Stimulated activated CD8-positive, alpha-beta memory T cell treated with anti-CD3 and anti-CD28 coated beads, Interleukin-2, amount 100 ng/mL, for 48 hours (primary cell): ENCODE results near the gene EPHA7.

Experiments used
- DNase-seq, 2 donors: peaks; one replicate each; pipeline ENCODE4 v3.0.0-alpha.2; 2020; ENCODE audit warnings: low read depth in 2 of 2

Gene EPHA7

DNA sequence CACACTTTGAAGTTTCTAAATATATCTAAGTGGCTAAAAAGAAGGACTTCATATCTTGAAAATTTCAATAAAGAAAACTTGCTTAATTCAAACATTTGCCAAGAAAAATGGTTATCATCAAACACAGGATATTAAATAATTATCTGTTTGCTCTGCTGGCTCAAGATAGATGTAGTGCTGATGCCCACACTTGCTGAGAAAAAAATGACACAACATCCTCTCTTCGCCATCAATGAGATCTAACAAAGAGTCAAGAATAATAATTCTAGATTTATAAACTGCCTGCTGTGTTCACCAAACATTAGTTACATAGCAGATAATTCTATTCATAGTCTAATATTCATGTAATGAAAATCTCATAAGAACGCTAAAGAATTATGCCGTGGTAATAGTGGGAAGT, 93.6 kb downstream of the EPHA7 start:
- no peak for DNase-seq

DNA sequence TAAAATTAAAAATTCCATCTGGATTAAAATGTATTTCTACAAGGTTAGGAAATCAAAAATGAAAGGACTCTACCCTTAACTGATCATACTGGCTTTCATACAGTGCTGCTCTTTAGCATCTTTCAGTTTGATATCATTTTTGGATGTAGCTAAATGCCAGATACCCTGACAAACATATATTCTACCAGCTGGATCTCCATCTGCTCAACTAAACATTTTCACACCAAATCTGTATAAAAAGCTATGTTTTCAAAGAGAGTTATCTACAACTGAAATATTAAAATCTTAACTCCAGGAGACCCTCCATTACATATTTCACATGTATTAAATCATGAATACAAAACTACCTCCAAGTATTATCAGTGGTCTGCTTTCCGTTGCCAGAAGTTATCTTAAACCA, 95.7 kb downstream of the EPHA7 start:
- no peak for DNase-seq

DNA sequence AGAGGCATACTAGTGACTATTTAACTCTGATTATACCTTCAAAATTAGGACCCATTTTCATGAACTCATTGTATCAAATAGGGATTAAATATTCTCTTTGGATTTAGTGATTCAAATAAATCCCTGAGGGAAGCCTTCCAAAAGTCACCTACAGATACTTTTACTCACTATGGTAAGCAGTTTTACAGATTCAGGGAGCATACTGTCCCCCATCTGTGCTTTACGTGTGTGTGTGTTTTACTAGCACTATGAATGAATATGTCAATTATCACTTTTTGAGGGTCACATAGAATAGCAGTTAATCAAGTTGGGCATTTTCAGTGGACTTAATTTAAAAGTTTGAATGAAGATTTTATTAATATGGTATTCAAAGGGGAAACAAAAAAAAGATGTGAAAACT, 96.7 kb downstream of the EPHA7 start:
- DNase-seq: no peak

DNA sequence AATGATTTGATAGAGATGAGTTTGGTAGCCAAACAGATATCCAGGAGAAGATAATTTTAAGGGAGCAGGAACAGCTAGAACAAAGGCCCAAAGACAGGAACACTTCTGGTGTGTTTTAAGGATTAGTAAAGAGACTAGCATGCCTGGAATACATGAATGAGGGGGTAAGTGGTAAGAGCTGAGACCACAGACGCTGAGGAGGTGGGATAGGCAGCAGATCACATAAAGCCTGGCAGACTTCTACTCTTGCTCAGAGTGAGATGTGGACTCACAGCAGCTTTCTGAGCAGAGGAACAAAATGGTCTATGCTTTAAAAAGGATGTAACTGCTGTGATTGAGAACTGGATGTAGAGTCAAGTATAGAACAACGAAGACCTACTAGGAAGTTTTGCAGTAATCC, 100.1 kb downstream of the EPHA7 start:
- DNase-seq: no peak

DNA sequence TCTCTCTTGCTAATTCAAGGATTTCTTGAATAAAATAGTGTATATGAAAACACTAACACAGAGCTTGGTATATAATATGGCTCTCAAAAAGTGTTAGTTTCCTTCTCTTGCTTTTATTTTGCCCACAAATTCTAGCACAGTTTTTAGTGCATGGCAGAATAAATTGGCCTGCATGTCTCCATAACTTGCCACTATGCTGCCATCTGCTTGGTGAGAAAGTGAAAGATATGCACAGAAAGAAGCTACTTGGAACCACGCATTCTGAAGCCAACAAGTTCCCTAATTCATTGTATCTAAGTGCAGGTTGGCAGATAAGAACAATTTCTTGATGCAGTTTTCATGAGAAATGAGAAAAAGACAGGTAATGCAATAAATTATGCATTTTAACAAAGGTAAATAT, 101.2 kb downstream of the EPHA7 start:
- no peak for DNase-seq

DNA sequence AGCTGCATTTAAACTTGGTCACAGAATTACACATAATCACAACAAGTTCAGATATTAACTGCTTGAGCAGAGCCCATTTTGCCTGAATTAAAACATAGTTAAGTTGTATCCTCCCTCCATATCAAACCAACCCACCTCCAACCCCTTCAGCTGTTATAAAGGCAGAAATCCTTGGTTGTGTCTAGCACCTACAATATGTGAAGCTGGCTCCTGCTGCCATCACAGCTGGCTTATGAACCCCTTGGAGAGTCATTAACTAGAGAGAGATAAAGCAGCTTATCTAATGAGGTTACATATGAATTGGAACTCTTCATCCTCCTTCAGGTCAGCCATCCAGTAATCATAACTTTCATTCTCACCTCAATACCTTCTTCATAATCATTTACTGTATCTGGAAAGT, 101.8 kb downstream of the EPHA7 start:
- DNase-seq: no peak

DNA sequence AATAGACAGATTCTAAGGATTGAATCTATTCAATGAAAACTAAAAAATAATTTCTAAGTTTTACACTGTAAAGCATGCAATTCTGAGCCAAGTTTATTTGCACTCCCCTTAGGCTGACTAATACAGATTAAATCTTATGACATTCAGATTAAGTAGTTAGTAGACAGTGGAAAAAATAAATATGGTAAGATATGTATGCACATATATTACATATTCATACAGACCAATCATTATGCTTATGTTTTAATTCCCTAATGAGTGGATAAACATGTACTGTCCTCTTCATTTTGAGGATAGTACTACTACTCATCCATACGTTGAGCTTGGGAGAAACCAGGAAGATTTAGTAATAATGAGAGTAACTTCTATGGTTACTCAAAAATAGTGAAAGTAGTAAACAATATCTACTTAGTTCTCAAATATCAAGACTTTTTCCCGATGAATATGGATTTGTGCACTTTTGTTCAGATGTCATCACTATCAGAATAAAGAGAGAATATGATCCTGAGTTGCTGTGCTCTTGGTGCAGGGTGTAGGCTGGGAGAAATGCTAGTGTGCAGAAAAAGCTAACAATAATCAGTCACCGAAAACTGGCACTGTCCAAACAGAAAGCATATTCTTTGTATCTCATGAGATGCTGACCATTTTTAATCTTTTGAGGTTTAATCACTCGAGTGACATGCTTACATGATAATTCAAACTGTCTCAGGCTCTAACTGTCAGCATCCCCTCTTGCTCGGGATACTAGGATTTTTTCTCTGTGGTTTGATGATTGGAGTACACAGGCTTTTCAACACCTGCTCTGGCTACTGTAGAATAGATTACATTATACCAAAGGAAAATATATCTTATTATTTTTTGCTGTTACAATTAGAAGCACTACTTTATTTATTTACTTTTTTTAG, 111.6 kb downstream of the EPHA7 start:
- no peak for DNase-seq

DNA sequence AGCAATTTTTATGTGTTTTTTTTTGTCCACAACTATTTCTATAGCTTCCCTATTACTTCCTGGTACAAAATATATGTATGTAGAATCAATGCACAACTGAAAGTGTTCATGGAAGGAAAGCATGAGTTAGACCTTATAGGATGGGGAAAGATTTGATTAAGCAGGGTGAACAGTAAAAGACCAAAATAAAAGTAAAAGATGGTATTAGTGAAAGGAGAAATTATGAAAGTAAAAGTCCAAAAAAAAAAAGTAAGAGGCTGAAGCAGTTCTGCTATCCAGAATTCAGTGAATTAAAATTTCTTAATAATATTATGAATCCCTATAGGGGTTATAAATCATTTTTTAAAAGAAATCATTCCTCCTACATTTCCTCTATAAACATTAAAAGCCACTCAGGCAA, 114.3 kb downstream of the EPHA7 start:
- no peak for DNase-seq

DNA sequence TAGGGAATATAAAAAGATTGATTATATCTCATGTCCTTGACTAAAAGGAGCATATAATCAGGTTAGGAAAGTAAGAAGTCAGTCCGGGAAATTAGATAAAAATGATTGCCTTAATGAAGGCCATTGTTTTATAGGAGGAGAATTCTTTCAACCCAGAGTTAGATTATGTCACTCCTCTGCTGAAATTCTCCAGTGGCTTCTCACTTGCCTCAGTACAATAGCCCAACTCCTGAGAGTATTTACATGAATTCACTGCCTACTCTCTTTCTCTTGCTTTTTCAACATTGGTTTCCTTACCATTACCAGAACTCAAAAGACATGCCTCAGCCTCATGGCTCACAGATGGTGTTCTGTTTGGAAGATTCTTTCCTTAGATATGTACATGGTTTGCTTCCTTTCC, 114.9 kb downstream of the EPHA7 start:
- no peak for DNase-seq

DNA sequence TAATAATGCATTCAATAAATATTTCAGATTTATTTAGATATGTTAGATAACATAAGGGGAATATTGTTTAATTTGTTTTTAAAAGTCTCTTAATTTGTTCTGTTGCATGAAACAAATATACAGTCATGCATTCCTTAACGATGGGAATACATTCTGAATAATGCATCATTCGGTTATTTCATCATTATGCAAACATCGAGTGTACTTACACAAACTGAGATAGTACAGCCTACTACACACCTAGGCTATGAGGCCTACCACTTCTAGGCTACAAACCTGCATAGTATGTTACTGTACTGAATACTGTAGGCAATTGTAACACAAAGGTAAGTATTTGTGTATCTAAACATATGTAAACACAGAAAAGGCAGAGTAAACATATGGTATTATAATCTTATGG, 118.7 kb downstream of the EPHA7 start:
- no peak for DNase-seq

DNA sequence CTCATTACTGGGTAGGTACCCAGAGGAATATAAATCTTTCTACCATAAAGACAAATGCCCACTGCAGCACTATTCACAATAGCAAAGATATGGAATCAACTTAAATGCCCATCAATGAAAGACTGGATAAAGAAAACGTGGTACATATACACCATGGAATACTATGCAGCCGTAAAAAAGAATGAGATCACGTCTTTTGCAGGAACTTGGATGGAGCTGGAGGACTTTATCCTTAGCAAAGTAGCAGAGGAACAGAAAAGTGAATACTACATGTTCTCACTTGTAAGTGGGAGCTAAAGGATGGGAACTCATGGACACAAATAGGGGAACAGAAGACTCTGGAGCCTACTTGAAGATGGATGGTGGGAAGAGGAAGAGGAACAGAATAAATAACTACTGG, 119.7 kb downstream of the EPHA7 start:
- no peak for DNase-seq

DNA sequence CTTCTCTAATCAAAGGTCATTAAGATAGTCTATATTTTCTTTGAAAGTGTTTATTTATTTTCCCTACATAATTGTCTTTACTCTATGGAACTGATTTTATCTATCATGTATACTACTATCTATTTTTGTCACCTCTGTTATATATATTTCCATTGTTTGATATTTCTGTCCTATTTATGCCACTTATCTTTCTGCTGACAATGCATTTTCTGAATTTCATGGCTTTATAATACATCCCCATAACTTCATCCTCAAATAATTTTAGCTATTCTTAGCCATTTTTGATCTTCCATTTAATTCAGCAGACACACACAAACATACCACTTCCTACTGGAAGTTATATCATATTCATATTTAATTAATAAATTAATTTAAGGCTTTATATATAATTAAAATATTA, 123.7 kb downstream of the EPHA7 start:
- DNase-seq: no peak

DNA sequence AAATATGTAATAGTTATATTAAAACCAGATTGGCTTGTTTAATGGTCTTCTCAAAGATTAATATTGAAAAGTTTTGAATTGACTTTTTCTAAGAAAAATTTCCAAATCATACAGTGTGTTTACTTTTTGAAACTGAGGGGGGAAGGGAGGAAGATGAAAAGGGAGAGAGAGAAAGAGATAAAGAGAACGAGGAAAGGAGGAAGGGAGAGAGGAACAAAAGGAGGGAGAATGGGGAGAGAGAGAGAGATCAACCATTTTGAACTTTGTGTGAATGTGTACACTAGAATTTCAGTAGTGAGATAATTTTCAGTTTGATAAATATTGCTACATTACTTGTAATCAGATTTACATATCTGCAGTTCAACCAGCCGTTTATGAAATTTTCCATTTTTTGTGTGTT, 124.5 kb downstream of the EPHA7 start:
- no peak for DNase-seq

DNA sequence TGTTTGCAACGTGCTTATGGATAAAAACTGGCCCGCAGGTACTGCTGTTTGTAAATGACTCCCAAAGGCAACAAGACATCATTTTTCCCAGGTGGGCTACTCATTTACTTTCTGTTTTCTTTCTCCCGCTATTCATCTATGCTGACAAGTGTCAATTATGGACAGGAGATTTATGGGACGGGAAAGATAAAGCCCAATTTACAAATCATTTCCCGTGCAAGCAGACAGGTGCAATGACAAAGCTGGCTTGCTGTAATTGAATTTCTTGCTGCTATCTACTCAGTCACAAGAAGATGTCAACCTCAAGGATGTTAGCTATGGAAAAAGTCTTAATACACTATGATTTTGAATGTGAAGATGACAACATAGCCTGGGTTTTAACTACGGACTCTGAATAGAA, 125.5 kb downstream of the EPHA7 start:
- no peak for DNase-seq

DNA sequence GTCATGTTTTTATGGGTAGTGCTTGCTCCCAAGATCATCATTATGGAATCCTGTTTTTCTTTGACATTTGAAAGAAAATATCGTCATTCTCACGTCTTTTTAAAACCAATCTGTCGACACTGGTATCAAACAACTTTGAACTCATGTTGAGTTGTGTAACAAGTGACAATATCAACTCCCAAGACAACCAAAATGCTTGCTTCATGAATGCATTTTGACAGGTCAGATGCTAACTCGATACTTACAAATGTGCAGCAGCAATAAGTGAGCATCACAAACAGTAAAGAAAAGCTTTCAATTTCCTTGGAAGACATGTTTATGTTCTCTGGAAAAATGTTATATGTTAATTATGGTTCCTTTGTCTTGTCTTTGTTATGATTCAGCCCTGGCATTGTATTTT, 125.9 kb downstream of the EPHA7 start:
- DNase-seq: no peak

DNA sequence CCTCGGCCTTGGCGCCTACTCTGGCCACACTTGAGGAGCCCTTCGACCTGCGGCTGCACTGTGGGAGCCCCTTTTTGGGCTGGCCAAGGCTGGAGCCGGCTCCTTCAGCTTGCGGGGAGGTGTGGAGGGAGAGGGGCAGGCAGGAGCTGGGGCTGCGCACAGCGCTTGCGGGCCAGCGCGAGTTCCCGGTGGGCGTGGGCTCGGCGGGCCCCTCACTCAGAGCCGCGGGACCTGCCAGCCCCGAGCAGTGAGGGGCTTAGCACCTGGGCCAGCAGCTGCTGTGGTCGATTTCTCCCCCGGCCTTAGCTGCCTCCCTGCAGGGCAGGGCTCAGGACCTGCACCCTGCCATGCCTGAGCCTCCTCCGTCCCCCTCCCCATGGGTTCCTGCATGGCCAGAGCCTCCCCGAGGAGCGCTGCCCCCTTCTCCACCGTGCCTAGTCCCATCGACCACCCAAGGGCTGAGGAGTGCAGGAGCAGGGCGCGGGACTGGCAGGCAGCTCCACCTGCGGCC, 136.8 kb downstream of the EPHA7 start:
- no peak for DNase-seq

DNA sequence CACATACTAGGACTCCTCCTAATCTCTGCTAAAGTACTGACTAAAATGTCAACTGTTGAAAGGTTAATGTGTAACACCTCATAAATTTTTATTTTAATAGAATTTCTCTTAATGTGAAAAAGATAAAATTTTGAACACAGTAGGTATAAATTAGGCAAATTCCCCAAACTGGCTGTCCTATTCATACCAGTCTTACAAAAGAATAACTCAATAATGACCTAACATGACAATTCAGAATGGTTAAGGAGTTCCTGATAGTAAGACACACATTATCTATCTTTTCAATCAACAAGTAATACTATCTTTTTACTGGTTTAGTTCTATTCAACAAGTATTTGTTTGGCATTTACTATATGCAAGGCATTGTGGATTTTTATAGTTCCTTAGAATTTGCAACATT, 141.1 kb downstream of the EPHA7 start:
- no peak for DNase-seq

DNA sequence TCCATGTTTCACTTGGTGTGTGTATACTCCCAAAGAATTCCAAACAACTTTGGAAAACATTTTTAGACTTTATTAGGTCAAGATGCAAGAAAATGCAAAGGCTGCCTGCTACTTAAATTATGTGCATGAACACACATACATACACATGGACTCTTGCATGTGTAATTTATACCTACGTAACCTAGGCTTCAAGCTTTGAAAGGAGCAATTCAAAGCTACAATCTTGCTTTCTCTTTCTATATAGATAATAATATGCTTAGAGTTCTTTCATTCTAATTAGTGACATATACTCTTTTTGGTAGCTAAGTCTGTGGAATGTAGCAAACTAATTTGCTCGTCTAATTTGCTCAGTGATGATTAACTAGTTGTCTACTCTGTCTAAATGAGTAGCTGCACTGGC, 146.5 kb downstream of the EPHA7 start:
- DNase-seq: no peak

DNA sequence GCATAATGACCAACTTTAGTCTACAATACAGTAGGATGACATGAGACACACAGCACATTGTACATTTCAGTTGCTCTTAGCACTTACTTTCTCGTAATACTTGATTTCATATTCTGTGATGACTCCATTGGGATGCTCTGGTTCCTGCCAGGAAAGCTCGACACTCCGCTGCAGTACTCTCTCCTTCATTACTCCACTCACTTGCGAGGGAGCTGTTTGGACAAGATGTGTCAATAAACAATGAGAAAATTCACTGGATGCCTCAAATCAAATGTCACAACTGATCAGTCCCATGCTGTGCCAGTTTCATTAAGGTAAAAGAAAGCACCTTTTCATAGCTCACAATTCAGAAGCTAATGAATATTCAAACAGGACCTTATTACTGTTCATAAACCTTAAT, 147.1 kb downstream of the EPHA7 start:
- no peak for DNase-seq

DNA sequence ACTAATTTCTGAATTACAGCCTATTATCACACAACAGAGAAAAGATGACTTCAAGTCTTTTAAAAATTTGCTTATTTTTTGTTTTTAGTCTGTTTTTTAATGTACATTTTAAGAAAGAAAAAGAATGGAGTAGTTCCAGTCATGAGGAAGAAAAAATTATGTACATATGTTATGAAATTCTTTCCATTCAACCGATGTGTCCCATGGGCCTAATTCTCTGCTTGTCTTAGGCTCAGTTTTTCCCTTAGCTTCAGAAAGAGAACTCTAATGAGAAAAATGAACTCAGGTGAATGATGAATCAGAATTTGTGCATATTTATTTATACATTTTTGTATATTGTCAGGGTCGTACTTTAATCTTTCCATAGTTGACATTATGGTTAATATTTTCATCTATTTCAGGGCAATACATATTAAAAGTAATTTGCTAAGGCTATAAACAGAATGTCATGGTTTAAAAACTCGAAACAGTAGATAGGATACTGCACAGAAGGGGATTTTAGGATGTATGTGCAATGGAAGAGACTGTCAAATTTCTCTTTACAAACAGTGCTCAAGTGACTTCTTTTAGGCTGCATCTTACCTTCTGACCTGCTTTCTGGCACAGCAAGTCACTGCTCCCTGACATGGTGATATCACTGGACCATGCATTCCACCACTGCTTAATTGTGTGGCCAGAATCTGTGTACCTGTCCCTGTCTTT, 153.1 kb downstream of the EPHA7 start:
- no peak for DNase-seq

DNA sequence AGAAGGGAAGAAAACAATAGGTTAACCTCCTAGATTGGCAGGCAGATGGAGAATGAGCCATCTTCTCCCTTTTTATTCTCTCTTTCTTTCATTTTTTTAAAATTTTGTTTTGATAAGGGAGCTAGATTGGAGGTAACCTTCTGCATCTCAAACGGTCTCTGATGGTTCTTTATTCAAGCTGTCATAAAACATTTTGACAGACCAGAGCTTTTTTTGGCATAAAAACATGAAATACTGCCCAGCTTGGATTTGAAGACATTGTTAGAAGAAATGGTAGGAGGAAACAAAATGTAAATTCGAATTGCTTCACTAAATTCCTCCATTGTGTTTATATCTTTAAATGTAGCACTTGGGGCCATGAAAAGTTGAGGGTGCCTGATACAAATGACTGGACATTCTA, 158.5 kb downstream of the EPHA7 start:
- no peak for DNase-seq

DNA sequence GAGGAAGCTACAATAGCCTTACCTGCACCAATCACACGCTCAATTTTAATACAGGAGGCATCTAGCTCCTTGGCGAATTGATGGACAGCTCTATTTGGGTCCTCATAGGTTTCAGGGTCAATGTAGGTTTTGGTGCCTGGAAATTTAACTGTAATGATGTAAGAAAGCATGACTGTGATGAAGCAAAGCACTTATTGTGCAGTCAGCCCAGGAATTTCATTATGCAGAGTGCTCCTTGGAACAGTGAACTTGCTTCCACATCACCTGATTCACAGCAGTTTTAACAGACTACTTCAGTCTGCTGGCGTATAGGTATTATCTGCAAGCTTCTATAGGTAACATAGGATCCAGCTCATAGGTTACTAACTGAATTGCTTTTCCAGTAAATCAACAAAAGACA, 160.0 kb downstream of the EPHA7 start:
- DNase-seq: no peak

DNA sequence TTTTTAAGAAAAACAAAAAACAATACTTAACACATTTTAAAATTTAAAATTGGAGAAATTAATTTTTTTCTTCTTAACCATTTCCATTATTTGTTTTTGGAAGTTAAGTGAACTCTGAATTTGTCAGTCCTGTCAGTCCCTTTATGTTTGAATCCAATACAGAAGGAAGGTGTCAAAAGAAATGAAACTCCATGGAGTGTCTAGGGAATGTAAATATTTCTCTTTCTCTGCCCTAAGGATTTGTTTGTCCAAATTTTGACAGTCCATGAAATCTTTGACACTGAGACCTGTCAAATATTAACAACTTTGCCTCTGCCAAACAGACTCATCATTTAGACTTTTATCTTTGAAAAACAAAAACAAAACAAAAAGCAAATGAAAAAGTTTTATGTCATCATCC, 166.4 kb downstream of the EPHA7 start:
- no peak for DNase-seq
